Right cardiac atrium (tissue), 5 donors: Measurements from ENCODE around the gene IPO9. TPM values are rescaled to one million over a fixed set of nuclear protein-coding genes. Genes with fewer than 3 reads are reported as not detected.

Experiments
- ATAC-seq, 2 donors: fragments of 200-7000 bp; cut with Tn5 transposase; one replicate each; pipeline versions ENCODE4 v1.8.0 to v1.9.1; 2020; ENCODE audit warnings: moderate library complexity in 2 of 2, mild to moderate bottlenecking in 1 of 2
- DNase-seq, 3 donors: peaks; one replicate each; pipeline ENCODE4 v3.0.0-alpha.2; 2020
- H3K27ac ChIP-seq: one replicate; pipeline ENCODE4 v1.5.1; 2013; ENCODE audit warnings: mild to moderate bottlenecking, low read length, control low read depth, moderate library complexity
- H3K27me3 ChIP-seq: one replicate; pipeline ENCODE4 v1.6.1; 2013; ENCODE audit not compliant: control insufficient read depth, insufficient read depth
- H3K4me1 ChIP-seq: one replicate; pipeline ENCODE4 v1.6.1; 2013; ENCODE audit warnings: low read length; ENCODE audit not compliant: control insufficient read depth, insufficient read depth
- H3K4me3 ChIP-seq: one replicate; pipeline ENCODE4 v1.5.1; 2013; ENCODE audit warnings: low read length, control low read depth
- H3K9me3 ChIP-seq: one replicate; pipeline ENCODE4 v1.6.1; 2013; ENCODE audit warnings: low read length; ENCODE audit not compliant: control insufficient read depth
- WGBS: extraction: QIAGEN DNeasy Blood & Tissue Kit; methylation state at CpG from one replicate; pipeline ENCODE4 v1.1.7; 2013; 5-methylcytosine and 5-hydroxymethylcytosine counted together
- intact Hi-C, 4 donors: fragments of 100-400 bp; cut with DNase I; formaldehyde crosslinking; loops; one replicate each; pipeline versions ENCODE4 v1.11.0 to v1.14.0; 2022 to 2023
- microRNA-seq, 2 donors: library from miRNA; unstranded; fragments of <30 nt; microRNA quantifications; one replicate each; pipeline ENCODE4 v1.2.0, GENCODE V29; 2020 to 2021
- polyA plus RNA-seq: library from polyadenylated mRNA; stranded (reverse); fragments of 200-250 nt; gene quantifications from one replicate; pipeline ENCODE4 v1.2.3, GENCODE V29; 2013
- total RNA-seq, 4 donors: library from RNA; stranded (reverse); fragmentation: NEBNext Ultra II Directional; extraction: Animal tissue kit (Norgen Biotek cat#: 25700); gene quantifications; one replicate each; pipeline ENCODE4 v1.2.1, GENCODE V29; 2021
- donor health status: healthy with polysubstance abuse.
- donor health status: DM: no; HTN: yes; CAD: no.
- donor health status: DM: no; HTN: no; CAD: no.
- donor health status: DM: no; HTN: yes; CAD: no; lungs with severe emphysema.
- donor health status: DM: yes; HTN: yes; CAD: no.

Gene IPO9
- total and polyA plus RNA-seq, 5 donors, result 10.3 to 27.9 (median 24.4) TPM

- 90% methylated on average over 2 of the region's 2 CpGs for WGBS
- Histone ChIP-seq H3K4me3 (no peak overlapping the region), H3K27me3 (no peaks in the 10 kb centered on the region), H3K9me3 (no peaks in the 10 kb centered on the region), H3K4me1 (no peaks in the 10 kb centered on the region), H3K27ac (no peak overlapping the region)
- intact Hi-C loops, result no loop called here
- no peak for DNase-seq
- no peak for ATAC-seq
Measured at GRCh38 chr1:201925301-201925567, 96.3 kb downstream of the IPO9 start.

GRCh38 chr1:201925981-201926645 lies 97.2 kb downstream of the IPO9 start:
- ATAC-seq, result peak; percentile 25 to 45

DNA sequence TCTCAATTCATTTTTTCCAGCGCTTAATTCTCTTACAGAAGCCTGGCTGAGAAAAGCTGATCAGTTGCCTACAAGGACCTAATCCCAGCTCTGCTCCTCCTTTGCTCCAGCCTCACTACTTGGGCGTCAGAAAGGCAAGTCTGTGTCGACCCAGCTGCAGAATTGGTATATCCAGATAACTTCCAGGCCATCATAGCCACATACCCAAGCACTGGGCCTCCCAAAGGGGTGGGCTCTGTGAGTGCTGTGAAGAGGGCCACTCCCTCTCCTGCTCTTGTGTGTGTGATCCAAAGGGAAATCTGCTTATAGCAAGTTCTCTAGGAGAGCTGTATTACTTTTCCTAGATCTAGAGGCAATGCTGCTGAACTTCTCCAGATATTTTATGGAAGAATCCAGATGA lies 99.3 kb downstream of the IPO9 start:
- ATAC-seq (peak in 1 of 2 donors; percentile 18), DNase-seq (no peak)
- Histone ChIP-seq H3K4me1 (no peaks in the 10 kb centered on the region), H3K4me3 (no peak overlapping the region), H3K9me3 (no peaks in the 10 kb centered on the region), H3K27ac (no peak overlapping the region), H3K27me3 (no peaks in the 10 kb centered on the region)
- 85% methylated on average over 3 of the region's 3 CpGs for WGBS
- intact Hi-C loops, result no loop called here

More at GRCh38 chr1:201925981-201926645, 97.2 kb downstream of the IPO9 start:
- H3K27me3 ChIP-seq, result no peaks in the 10 kb centered on the region
- no peak overlapping the region for H3K4me3 ChIP-seq
- intact Hi-C loops, result no loop called here
- 54% methylated on average over 5 of the region's 5 CpGs for WGBS
- no peaks in the 10 kb centered on the region for H3K4me1 ChIP-seq
- no peaks in the 10 kb centered on the region for H3K9me3 ChIP-seq
- H3K27ac ChIP-seq, result peak overlapping the region; percentile 6
- DNase-seq, result no peak

GRCh38 chr1:201930137-201930536 lies 101.2 kb downstream of the IPO9 start:
- no peak for DNase-seq
- Histone ChIP-seq H3K27ac (no peak overlapping the region), H3K4me3 (no peak overlapping the region), H3K4me1 (peaks cover 4% of the 10 kb centered on the region), H3K9me3 (no peaks in the 10 kb centered on the region), H3K27me3 (no peaks in the 10 kb centered on the region)
- WGBS, result 70% methylated on average over 4 of the region's 4 CpGs
- intact Hi-C loops, result no loop called here
- ATAC-seq, result no peak

GRCh38 chr1:201930803-201931202 lies 101.8 kb downstream of the IPO9 start:
- H3K27ac ChIP-seq, result no peak overlapping the region
- ATAC-seq (no peak), DNase-seq (no peak)
- H3K4me1 ChIP-seq, result peaks cover 4% of the 10 kb centered on the region
- 72% methylated on average over 5 of the region's 5 CpGs for whole genome bisulfite sequencing
- H3K27me3 ChIP-seq, result no peaks in the 10 kb centered on the region
- H3K9me3 ChIP-seq, result no peaks in the 10 kb centered on the region
- intact Hi-C loops, result no loop called here
- H3K4me3 ChIP-seq, result no peak overlapping the region

Small RNAs within 50 kb of the gene (microRNA-seq; reads per million reads assigned to microRNA genes)
- gene MIR1231 (0 reads per million in 2 donors), gene MIR6739 (0 reads per million in 2 donors)

Other genes with a start within 250 kb of the IPO9 start
- 10 to 100 TPM; 55.8 to 96.6 (median 73.6) TPM for gene SHISA4, start 59.7 kb downstream of the IPO9 start, total RNA-seq
- 79.5 TPM for gene SHISA4, start 59.7 kb downstream of the IPO9 start, polyA plus RNA-seq
- 10 to 100 TPM; 22.0 to 40.6 (median 33.0) TPM for gene LMOD1, start 117.4 kb downstream of the IPO9 start, total RNA-seq
- 33.7 TPM for gene LMOD1, start 117.4 kb downstream of the IPO9 start, polyA plus RNA-seq
- 10 to 100 TPM; 67.8 to 96.9 (median 78.5) TPM for gene TIMM17A, start 126.3 kb downstream of the IPO9 start, total RNA-seq
- 73.4 TPM for gene TIMM17A, start 126.3 kb downstream of the IPO9 start, polyA plus RNA-seq
- gene RNPEP, start 153.5 kb downstream of the IPO9 start, total RNA-seq, result 10 to 100 TPM; 14.1 to 19.4 (median 18.7) TPM
- gene RNPEP, start 153.5 kb downstream of the IPO9 start, polyA plus RNA-seq, result 15.6 TPM
- 1 to 10 TPM in 1 of 4 donors, under 1 TPM in 2, not detected in 1; 0.17 to 3.4 (median 0.29) TPM for gene ELF3, start 181.4 kb downstream of the IPO9 start, total RNA-seq
- 0.11 TPM for gene ELF3, start 181.4 kb downstream of the IPO9 start, polyA plus RNA-seq